ENCODE data around the gene EFR3B. TPM values are rescaled to one million over a fixed set of nuclear protein-coding genes. Genes with fewer than 3 reads are reported as not detected.

Gene EFR3B
- total RNA-seq, 4 donors from 2014 or later, result 0.66 to 2.0 (median 1.0) TPM

DNA sequence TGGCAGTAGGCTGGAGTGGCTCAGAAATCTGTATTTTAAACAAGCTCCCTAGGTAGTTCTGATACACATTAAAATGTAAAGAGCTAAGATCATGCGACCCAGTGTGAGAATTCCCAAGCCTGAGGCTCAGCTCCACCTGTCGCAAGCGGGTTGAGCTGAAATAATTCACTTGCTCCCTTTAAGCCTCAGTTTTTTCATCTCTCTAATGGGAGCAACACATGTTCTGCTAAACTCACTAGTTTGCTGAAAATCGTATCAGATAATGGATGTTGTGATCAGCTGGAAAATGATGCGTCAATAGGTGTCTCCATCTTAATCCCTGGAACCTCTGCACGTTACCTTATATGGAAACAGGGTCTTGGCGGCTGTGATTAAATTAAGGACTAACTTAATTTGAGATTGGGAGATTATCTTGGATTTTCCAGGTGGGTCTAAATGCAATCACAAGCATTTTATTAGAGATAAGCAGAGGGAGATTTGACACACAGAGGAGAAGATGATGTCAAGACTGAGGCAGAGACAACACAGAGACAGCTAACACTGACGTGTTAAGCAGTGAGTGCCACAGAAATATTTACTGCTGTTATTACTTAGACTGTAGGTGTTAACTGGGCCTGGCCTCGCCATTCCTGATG lies 73.5 kb downstream of the EFR3B start:
- TF ChIP-seq, protein P1, sequence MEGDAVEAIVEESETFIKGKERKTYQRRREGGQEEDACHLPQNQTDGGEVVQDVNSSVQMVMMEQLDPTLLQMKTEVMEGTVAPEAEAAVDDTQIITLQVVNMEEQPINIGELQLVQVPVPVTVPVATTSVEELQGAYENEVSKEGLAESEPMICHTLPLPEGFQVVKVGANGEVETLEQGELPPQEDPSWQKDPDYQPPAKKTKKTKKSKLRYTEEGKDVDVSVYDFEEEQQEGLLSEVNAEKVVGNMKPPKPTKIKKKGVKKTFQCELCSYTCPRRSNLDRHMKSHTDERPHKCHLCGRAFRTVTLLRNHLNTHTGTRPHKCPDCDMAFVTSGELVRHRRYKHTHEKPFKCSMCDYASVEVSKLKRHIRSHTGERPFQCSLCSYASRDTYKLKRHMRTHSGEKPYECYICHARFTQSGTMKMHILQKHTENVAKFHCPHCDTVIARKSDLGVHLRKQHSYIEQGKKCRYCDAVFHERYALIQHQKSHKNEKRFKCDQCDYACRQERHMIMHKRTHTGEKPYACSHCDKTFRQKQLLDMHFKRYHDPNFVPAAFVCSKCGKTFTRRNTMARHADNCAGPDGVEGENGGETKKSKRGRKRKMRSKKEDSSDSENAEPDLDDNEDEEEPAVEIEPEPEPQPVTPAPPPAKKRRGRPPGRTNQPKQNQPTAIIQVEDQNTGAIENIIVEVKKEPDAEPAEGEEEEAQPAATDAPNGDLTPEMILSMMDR (IDR thresholded peaks at IDR 0.05; ENCODE audit: low read depth), result no peak

- TF ChIP-seq, protein P1 (IDR thresholded peaks at IDR 0.05; ENCODE audit: low read depth), result no peak
These were observed 74.0 kb downstream of the EFR3B start for GRCh38 chr2:25115902-25116301.

GRCh38 chr2:25116956-25117355 lies 75.1 kb downstream of the EFR3B start:
- TF ChIP-seq, protein P1 (IDR thresholded peaks at IDR 0.05; ENCODE audit: low read depth), result no peak

DNA sequence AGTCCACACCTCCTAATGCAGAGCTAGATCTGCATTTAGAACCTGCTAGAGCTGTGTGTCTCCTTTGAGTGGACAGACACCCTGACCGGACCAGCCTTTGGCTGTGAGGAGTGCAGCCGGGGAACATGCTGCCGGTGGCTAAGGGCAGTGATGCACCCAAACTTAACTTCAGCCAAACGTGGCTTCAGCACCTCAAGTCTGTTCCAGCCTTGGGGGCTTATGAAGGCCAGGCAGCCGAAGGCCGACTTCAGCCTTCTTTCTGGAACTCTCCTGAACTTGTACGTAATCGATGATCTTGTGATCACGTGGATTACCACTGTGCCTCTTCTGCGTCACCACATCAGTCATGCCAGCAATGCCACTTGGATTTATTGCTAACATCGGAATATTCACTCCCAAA lies 77.4 kb downstream of the EFR3B start:
- TF ChIP-seq, protein P1 (IDR thresholded peaks at IDR 0.05; ENCODE audit: low read depth), result no peak

- TF ChIP-seq, protein P1 (IDR thresholded peaks at IDR 0.05; ENCODE audit: low read depth), result no peak
These were observed 80.5 kb downstream of the EFR3B start for GRCh38 chr2:25122367-25122766.

- TF ChIP-seq, protein P1 (IDR thresholded peaks at IDR 0.05; ENCODE audit: low read depth), result no peak
These were observed 81.8 kb downstream of the EFR3B start for GRCh38 chr2:25123682-25124081.

DNA sequence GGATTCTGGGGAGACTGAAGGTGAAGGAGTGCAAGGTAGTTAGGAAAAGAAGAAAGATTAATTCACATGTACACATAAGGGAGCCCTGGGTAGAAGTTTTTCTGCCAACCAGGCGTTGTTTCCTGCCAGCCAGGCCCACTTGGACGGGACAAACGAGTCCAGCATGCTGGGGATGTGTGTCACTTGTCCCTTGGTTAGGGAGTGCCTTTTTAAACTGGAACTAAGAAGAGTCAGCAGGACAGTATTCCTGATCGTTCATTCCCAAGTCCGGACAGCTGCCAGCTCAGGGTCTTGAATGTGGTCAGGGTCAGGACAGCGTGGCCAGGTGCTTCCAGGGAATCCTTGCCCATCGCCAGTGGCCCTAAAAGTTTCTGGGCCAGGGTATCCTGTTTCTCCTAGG lies 83.3 kb downstream of the EFR3B start:
- TF ChIP-seq, protein P1 (IDR thresholded peaks at IDR 0.05; ENCODE audit: low read depth), result no peak

Data from subcutaneous adipose tissue (tissue), 4 donors.